Glutamatergic neuron (in vitro differentiated cells): ENCODE measurements around the gene LAMA3. TPM values are rescaled to one million over a fixed set of nuclear protein-coding genes. Genes with fewer than 3 reads are reported as not detected.

ENCODE experiments used
- DNase-seq: peaks from one replicate; pipeline ENCODE4 v3.0.0; 2022
- H3K27ac Mint-ChIP-seq: one replicate; pipeline ENCODE4 v1.8.0; 2020; ENCODE audit warnings: mild to moderate bottlenecking, mixed read lengths, inconsistent platforms; ENCODE audit not compliant: unreplicated experiment
- H3K27me3 Mint-ChIP-seq: one replicate; pipeline ENCODE4 v1.8.0; 2020; ENCODE audit warnings: mild to moderate bottlenecking, moderate library complexity, mixed read lengths, inconsistent platforms; ENCODE audit not compliant: unreplicated experiment
- H3K36me3 Mint-ChIP-seq: one replicate; pipeline ENCODE4 v1.8.0; 2020; ENCODE audit warnings: mild to moderate bottlenecking, mixed read lengths, inconsistent platforms; ENCODE audit not compliant: unreplicated experiment
- H3K4me1 Mint-ChIP-seq: one replicate; pipeline ENCODE4 v1.8.0; 2020; ENCODE audit warnings: mild to moderate bottlenecking, low read depth, mixed read lengths, inconsistent platforms; ENCODE audit not compliant: unreplicated experiment
- H3K4me3 Mint-ChIP-seq: one replicate; pipeline ENCODE4 v1.8.0; 2020; ENCODE audit warnings: mild to moderate bottlenecking, mixed read lengths, inconsistent platforms; ENCODE audit not compliant: unreplicated experiment
- H3K9me3 Mint-ChIP-seq: one replicate; pipeline ENCODE4 v1.8.0; 2020; ENCODE audit warnings: mild to moderate bottlenecking, moderate library complexity, mixed read lengths, inconsistent platforms; ENCODE audit not compliant: unreplicated experiment
- CTCF ChIP-seq: fragments of 200-600 bp; sonication (generic); IDR thresholded peaks from one replicate; pipeline ENCODE4 v1.5.0; 2021; ENCODE audit not compliant: partially characterized antibody, unreplicated experiment
- total RNA-seq: library from RNA; stranded (reverse); fragmentation: NEBNext Ultra II Directional; extraction: Animal tissue kit (Norgen Biotek cat#: 25700); gene quantifications from one replicate; pipeline ENCODE4 v1.2.1, GENCODE V29; 2021; ENCODE audit not compliant: unreplicated experiment

Gene LAMA3
- total RNA-seq, 1 donor from 2014 or later, result 2.1 TPM

- H3K4me3 Mint-ChIP-seq, result no peak overlapping the region
- peaks cover 1% of the 10 kb centered on the region for H3K9me3 Mint-ChIP-seq
- DNase-seq, result no peak
- no peaks in the 10 kb centered on the region for H3K36me3 Mint-ChIP-seq
- no peaks in the 10 kb centered on the region for H3K27me3 Mint-ChIP-seq
- H3K27ac Mint-ChIP-seq, result no peak overlapping the region
- peaks cover 7% of the 10 kb centered on the region for H3K4me1 Mint-ChIP-seq
- no peak for TF ChIP-seq CTCF
These were observed 235.6 kb downstream of the LAMA3 start for GRCh38 chr18:23924813-23925212.

GRCh38 chr18:23926571-23926970 is 237.3 kb downstream of the LAMA3 start:
- H3K4me1 Mint-ChIP-seq, result no peaks in the 10 kb centered on the region
- no peak overlapping the region for H3K27ac Mint-ChIP-seq
- no peaks in the 10 kb centered on the region for H3K36me3 Mint-ChIP-seq
- H3K4me3 Mint-ChIP-seq, result no peak overlapping the region
- no peak for TF ChIP-seq CTCF
- no peaks in the 10 kb centered on the region for H3K9me3 Mint-ChIP-seq
- no peaks in the 10 kb centered on the region for H3K27me3 Mint-ChIP-seq
- DNase-seq, result no peak

GRCh38 chr18:23927821-23928746 is 238.8 kb downstream of the LAMA3 start:
- H3K27me3 Mint-ChIP-seq, result no peaks in the 10 kb centered on the region
- TF ChIP-seq CTCF, result no peak
- H3K9me3 Mint-ChIP-seq, result no peaks in the 10 kb centered on the region
- DNase-seq, result no peak
- no peaks in the 10 kb centered on the region for H3K36me3 Mint-ChIP-seq
- H3K4me1 Mint-ChIP-seq, result no peaks in the 10 kb centered on the region
- no peak overlapping the region for H3K27ac Mint-ChIP-seq
- no peak overlapping the region for H3K4me3 Mint-ChIP-seq

DNA sequence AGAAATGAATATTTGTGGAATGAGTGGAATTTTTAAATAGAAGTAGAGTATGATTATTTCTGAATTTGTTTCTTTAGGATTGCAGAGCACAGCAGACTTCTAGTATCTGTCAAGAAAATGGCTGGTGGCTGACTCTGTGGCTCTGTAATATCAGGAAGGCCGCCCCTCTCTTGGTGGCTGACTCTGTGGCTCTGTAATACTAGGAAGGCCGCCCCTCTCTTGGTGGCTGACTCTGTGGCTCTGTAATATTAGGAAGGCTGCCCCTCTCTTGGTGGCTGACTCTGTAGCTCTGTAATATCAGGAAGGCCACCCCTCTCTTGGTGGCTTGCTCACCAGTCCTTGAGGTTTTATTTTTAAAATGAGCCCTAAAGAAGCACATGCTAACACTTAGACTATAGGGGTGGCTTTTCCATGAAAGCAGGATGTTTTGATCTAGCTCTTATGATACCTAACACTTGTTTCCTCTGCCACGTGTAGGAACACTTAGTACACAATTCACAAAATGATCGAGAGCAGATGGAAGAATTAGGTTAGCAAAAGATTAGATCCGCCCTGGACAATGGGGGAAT is 240.2 kb downstream of the LAMA3 start:
- no peak for DNase-seq
- Mint-ChIP-seq H3K27ac (no peak overlapping the region), H3K4me1 (no peaks in the 10 kb centered on the region), H3K36me3 (no peaks in the 10 kb centered on the region), H3K9me3 (no peaks in the 10 kb centered on the region), H3K4me3 (no peak overlapping the region), H3K27me3 (no peaks in the 10 kb centered on the region)
- TF ChIP-seq CTCF, result no peak

- H3K27ac Mint-ChIP-seq, result no peak overlapping the region
- H3K9me3 Mint-ChIP-seq, result no peaks in the 10 kb centered on the region
- no peak overlapping the region for H3K4me3 Mint-ChIP-seq
- TF ChIP-seq CTCF, result no peak
- no peaks in the 10 kb centered on the region for H3K36me3 Mint-ChIP-seq
- H3K27me3 Mint-ChIP-seq, result no peaks in the 10 kb centered on the region
- no peak for DNase-seq
- no peaks in the 10 kb centered on the region for H3K4me1 Mint-ChIP-seq
These were observed 240.7 kb downstream of the LAMA3 start for GRCh38 chr18:23930002-23930401.
